Stimulated activated CD4-positive, alpha-beta T cell treated with anti-CD3 and anti-CD28 coated beads, Interleukin-12 subunit alpha, Interleukin-12 subunit beta, amount 100 ng/mL, for 24 hours (primary cell): ENCODE data around the gene AGT.
"Not testable (repeated sequence)": the region's sequence is repeated elsewhere in the genome, so short reads cannot be mapped to it uniquely, and the experiment has no call there.

ENCODE experiments used
- DNase-seq, 2 experiments: peaks; one replicate each; pipeline ENCODE4 v3.0.0-alpha.2; 2020; ENCODE audit warnings: low read depth in 2 of 2

The AGT gene

DNA sequence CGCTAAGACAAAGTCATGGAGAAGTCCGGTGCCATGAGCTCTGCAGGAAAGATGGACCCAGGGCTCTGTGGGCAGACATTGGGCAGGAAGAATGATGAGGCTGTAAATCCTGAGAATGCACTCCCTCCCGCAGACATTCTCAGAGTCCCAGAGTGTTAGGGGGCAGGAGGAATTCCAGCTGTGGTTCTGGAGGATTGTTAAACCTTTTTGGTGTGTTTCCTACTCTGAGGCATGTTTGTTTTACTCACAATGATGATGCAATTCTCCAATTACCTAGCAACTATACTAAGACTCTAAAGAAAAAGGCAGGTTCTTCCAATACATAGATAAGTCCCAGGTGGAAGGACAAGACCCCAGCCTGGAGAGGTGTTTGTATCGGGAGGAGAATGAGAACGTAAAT lies 30.5 kb upstream of the AGT start:
- DNase-seq = no peak

DNA sequence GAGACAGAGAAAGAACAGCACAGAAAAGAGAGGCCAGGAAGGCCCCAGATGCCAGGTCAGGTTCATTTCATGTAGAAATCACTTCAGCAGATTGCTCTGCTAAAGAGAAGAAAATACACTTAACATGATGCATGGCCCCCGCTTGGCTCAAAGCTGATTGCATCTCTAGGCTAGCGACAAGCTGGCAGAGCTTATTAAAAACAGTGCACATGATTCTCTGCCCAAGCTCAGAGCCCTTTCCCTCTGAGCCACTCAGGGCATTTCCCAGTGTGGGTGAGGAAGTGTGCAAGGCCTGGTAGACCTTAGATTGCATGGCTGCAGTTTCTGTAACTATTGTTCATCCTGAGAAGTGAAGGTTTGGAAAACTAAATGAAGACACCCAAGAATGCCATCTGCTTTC lies 30.0 kb upstream of the AGT start:
- no peak for DNase-seq

DNA sequence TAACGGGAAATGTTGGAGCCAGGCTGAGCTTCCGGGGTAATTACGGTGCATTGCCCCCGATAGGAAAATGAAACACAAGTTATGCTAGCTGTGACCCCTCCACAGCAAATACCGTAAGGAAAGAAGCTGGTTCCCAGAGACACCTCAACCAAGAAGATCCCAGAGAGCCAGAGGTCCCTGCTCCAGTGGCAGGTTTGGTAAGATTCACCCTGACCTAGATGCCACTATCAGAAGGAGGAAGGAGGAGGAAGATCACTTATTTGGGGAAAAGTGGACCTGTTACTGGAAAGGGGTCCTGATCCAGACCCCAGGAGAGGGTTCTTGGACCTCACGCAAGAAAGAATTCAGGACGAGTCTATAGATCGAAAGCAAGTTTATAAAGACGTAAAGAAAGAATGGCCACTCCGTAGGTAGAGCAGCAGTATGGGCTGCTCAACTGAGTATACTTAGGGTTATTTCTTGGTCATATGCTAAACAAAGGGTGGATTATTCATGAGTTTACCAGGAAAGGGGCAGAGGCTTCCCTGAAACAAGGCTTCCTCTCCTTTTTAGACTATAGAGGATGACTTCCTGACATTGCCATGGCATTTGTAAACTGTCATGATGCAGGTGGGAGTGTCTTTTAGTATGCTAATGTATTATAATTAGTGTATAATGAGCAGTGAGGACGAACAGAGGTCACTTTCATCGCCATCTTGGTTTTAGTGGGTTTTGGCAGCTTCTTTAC lies 25.8 kb upstream of the AGT start:
- DNase-seq = no peak

DNA sequence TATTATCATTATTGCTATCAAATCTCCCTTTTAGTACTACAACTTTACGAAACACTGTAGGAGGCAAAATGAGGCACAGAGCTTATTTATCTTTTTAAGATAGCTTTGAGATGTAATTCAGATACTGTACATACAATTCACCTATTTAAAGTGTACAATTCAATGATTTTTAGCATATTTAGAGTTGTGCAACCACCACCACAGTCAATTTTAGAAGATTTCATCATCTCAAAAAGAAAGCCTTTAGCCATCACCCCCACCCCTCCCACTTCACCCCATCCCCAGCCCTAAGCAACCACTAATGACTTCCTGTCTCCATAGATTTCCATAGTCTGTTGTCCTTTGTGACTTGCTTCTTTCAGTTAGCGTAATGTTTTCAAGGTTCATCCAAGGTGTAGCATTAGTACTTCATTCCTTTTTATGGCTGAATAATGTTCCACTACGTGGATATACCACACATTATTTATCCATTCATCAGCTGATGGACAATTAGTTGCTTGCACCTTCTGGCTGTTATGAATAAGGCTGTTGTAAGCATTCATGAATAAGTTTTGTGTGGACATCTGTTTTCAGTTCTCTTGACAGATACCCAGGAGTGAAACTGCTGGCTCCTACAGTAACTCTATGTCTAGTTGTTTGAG lies 23.8 kb upstream of the AGT start:
- DNase-seq = no peak

DNA sequence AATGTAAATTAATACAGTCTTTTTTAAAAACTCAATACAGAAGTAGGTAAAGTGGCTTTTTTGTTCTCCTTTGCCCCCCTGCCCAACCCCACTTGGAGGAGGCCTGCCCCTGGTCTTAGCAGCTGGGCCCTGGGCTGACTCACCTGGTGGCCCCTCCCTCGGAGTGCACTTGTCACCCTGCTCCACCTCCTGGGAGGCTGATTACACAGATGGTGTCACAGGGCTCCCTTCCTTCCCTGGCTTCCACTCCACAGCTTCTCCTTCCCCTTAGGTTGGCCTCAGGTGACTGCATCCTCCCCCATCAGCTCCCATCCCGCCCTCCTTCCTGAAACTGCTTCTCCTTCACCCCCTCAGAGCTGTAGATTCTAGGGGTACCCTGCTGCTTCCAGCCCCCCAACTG lies 21.5 kb upstream of the AGT start:
- no peak for DNase-seq

DNA sequence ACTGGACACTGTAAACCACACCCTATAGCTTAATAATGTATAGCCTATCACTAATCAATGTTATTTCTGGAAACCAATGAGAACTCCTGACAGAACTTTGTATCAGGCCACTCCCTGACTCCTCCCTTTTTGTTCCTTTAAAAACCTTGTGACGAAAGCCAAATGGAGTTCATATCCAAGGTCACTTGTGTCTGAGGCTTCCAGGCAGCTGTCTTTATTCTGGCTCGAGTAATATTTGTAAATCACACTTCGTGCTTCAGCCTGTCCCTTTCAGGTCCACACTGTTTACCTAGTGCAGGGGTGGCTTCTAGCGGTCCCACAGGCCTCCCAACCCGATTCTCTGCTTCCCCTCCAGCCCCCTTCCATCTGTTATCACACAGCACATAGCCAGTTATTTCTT lies 17.1 kb upstream of the AGT start:
- no peak for DNase-seq

DNA sequence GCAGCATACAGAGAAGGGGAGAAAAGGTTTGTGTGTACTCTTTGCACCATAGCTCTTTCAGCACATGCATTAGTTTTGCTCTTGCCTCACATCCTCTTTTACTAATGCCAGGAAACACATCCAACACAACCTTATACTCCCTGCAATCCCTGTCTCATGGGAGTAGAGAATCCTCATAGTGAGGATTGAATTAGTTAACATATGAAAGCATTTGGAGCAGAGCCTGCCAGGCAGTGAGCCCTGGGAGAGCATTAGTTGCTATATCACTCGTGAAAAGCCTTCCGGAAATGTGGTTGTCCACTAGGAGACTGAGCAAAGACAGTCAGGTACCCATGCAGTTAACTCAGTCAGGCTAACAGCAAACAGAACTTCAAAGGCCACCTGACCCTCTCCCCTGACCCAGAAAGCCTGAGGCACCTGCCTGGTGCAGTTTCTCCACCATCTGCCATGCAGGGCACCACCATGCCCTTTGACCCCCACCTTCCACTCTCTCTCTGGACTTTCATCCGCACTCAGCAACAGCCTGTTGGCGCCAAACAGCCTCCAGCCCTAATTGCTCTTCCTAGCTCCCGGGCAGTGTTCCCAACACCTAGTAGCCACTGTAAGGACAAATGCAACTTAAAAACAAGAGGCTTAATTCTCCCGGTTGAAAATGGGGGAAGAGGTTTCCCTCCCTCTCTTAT lies 14.9 kb upstream of the AGT start:
- DNase-seq = no peak

DNA sequence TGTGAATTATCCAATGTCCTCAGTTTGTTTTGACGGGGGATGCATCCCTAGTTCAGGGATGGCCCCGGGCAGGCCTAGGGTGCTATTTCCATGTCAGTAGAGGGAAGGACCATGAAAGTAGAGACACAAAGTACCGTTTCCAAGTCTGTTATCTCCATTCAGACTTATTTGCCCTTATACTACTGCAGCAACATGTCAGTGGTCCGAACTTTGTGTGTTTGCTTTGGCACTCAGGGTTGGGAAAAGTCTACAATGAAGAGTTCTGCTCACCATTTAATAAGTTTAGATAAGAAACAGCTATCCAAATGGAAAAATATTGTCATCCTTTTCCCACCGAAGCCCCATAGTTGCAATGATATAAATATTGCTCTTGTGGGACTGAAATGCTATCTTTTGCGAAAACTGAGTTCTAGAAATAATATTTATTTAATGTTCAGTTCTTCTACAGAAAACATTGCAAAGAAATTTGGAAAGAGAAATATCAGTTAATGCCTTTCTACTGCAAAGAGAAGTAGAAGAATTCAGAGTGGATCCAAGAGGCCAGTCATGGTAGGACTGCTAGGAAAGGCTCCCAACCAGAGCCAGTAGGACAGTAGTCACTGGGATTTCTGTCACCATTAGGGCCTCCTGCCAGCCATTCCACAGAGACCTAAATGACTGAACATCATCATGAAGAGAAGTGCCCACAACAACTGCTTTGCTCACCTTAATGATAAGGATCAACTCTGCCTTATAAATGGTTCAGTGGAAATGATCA lies 11.5 kb upstream of the AGT start:
- DNase-seq = no peak

DNA sequence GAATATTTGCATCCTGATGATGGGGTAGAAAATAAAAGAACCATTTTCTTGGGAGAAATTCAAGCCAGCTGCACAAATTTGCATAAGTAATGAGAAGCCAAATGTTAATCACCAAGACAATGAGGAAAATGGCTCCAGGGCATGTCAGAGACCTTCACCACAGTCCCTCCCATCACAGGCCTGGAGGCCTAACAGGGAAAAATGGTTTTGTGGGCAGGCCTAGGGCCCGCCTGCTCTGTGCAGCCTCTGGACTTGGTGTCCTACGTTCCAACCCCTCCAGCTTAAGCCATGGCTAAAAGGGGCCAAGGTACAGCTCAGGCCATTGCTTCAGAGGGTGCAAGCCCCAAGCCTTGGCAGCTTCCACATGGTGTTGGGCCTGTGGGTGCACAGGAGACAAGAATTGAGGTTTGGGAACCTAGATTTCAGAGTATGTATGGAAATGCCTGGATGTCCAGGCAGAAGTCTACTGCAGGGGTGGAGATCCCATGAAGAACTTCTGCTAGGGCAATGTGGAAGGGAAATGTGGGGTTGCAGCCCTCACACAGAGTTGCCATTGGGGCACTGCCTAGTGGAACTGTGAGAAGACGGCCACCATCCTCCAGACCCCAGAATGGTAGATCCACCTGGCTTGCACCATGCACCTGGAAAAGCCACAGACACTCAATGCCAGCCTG lies 8.1 kb upstream of the AGT start:
- not testable (repeated sequence) for DNase-seq

DNA sequence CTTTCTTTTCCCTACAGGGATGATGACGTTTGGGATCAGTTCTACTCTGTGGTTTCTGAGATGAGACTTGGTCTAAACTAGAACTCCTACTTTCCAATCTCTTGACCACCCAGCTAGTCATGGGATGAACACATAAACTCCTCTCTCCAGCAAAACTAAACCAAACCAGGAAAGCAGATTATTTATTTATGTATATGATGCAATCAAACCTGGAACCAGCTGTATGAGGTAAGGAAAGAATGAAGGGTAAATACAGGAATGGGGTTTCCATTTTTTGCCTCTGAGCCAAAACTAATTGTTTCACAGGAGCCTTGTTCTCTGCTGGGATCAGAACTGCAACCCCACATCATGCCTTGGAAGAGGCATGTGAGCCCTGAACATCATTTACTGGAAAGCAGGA lies 3.3 kb upstream of the AGT start:
- no peak for DNase-seq

DNA sequence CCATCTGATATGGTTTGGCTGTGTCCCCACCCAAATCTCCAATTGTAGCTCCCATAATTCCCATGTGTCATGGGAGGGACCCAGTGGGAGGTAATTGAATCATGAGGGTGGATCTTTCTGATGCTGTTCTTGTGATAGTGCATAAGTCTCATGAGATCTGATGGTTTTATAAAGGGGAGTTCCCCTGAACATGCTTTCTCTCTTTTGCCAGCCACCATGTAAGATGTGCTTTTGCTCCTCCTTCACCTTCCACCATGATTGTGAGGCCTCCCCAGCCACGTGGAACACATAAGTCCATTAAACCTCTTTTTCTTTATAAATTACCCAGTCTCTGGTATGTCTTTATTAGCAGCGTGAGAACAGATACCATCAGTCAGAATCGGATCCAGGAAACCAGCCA lies 2.5 kb upstream of the AGT start:
- not testable (repeated sequence) for DNase-seq

DNA sequence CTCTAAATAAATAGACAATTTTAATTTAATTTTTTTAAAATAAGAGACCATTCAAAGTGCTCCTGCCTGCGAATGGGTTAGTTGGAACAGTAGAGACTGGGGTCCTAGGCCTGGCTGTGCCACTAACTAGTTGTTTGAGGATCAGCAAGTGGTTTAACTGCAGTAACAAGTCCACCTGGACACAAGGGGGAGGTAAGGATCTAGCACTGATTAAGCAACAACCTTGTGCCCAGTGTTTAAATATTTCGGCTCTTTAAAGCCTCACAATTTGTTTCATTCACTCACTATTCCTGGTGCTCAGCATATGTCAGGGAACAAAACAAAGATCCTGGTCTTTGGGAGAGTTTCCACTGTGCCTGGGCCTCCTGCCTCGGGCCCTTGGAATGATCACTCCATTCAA lies 1.6 kb upstream of the AGT start:
- DNase-seq = no peak

DNA sequence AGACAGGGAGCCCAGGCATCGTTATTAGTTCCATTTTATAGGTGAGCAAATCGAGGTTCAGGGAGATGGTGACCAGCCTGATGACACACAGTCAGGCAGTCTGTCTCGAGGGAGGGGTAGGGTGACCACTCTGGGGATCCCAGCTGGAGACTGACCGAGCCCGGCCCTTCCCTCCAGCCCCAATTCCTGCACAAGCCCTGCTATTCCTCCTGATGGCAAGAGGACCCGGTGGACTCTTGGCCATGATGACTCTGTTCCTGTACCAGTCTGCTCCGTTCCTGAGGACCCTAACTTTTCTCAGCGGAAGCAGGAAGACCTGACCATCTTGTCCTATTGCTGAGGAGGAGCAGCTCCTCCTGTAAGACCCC lies 391 bp downstream of the AGT start:
- no peak for DNase-seq

DNA sequence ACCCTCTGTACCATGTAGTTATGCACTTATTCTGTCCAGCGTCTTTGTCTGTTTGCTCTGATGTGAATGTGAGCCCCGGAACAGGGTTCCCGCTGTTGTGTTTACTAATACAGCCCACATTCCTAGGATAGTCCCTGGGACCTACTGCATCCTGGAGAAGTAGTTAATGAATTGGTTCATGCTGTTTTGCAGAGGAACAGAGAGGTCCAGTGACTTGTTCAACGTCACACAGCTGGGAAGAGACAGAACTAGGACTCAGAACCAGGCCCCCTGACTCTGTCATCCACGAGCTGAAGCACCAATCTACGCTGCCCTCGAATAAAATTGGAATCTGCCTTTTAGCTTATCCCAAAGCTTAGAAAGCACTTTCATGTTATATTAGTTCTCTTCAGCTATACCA lies 784 bp downstream of the AGT start:
- no peak for DNase-seq

DNA sequence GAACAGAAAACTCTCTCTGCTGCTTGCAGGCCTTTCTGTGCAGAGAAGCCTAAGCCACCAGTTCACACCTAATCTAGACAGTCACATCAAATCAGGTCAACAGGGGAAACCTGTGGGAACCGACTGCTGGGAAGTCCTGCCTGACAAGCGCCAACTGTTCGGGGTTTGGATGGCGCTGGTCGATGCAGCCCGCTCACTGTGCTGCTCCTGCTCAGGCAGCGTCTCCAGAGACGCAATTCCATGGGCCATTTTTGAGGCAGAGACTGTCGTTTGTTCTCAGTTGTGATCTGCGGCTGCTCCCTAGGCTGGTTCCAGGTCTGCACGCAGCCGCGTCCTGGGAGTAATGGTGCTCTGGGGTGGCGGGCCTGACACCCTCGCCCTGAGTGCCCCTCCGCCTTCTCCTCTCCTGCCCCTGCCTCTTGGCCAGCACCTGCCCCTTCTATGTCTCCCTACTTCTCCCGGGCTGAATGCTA lies 1.4 kb downstream of the AGT start:
- no peak for DNase-seq

DNA sequence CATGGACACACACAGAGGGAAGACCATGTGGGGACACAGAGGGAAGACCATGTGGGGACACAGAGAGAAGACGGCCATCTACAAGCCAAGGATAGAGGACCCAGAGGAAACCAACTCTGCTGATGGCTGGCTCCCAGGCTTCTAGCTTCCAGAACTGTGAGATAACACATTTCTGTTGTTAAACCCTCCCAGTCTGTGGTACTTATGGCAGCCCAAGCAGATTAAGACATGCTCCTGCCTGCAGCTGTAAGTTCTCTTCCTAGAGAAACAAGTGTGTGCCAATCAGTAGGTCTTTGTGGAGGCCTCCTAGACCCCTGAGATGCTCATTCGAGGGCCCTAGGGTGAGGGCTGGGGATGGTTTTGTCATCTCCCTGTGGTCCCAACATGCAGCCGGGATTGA lies 2.7 kb downstream of the AGT start:
- no peak for DNase-seq

DNA sequence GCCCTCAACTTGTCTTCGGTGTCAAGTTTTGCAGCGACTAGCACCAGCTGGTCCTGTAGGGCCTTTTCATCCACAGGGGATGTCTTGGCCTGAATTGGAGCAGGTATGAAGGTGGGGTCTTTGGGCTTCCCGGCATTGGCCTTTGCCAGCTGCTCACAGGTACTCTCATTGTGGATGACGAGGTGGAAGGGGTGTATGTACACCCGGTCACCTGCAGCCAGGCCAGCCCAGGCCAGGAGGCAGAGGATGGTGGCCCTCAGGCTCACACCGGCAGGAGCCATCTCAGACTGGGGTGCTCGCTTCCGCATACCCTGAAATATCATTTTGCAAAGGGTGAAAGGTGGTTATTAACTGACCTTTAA lies 3.4 kb downstream of the AGT start:
- no peak for DNase-seq

DNA sequence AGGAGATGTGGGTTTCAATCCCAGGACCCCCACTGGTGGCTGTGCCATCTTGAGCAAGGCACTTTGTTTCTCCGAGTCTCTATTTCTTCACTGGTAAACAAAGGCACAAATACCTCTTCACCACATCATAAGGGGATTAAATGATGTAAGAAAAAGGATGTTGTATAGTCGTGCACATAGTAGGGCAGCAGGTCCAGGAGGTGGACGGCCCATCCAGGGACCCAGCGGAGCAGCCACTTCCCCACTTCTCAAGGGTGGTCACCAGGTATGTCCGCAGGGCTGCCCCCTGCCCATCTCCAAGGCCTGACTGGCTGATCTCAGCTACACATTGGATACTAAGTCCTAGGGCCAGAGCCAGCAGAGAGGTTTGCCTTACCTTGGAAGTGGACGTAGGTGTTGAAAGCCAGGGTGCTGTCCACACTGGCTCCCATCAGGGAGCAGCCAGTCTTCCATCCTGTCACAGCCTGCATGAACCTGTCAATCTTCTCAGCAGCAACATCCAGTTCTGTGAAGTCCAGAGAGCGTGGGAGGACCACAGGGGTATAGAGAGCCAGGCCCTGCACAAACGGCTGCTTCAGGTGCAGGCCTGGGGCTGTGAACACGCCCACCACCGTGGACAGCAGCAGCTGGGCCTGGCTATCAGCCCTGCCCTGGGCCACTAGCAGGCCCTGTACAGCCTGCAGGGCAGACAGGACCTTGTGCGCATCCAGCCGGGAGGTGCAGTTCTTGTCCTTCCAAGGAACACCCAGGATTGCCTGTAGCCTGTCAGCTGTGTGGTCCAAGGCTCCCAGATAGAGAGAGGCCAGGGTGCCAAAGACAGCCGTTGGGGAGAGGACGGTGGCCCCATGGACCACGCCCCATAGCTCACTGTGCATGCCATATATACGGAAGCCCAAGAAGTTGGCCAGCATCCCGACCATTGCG lies 4.0 kb downstream of the AGT start:
- DNase-seq = no peak

DNA sequence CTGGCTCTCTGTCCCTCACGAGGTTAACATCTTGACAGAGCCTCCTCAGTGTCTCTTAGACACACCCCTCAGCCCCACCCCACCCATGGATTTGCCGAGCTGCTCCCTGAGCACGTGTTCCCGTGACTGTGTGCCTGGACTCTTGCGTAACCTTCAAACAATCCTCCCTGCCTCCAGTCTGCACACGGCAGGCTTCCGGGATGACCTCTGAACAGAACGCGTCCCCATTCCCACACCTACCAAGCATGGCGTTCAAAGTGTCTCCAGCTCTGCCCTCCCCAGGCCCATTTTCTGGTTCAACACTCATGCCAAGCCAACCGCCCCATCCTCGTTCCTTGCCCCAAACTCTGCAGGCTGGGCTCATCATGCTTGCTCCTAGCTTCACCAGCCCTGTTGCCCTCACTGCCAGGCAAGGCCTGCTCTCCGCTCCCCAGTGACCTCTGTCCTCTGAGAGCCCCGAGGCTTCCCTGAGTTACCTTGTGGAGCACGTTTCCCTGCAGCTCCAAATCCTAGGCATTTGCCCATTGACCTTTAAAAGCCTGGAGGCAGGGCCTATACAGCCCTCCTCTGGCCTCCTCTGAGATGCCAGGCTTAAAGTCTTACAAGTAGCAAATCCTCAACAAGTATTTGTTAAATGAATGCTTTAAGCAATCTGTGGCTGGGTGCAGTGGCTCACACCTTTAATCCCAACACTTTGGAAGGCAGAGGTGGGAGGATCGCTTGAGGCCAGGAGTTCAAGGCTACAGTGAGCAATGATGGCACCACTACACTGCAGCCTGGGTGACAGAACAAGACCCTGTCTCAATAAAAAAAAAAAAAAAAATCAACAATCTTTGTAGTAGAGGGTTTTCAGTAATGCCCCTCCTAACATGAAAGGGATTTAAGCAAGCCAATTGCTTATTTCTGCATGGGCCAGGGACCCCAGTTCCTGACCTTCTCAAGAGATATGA lies 5.0 kb downstream of the AGT start:
- DNase-seq = no peak
